NCI-H2196 (cell line): Measurements from ENCODE around the gene NSMF.

Source experiments
- DNase-seq: peaks from one replicate; lab custom pipeline; 2025; ENCODE audit not compliant: unreplicated experiment; lab: John Stamatoyannopoulos, UW

NSMF gene

DNA sequence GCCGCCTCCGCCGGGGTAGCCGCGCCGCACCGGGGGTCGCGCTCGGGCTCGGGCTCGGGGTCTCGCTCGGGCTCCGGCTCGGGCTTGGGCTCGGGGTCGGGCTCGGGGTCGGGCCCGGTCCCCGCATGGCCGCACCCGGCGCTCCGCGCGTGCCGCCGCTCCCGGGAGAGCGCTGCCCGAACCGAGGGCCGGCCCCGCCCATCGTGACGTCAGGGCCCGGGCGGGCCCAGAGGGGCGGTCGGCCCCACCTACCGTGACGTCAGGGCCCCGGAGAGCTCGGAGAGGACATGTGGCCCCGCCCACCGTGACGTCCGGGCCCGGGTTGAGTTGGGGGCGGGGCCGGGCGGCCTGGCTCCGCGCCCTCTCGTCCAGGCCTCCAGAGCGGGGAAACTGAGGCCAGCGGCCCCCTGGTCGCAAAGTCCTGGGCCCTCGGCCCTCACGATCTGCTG is at the start of gene NSMF:
Gene NSMF (minus strand): TSS at position 183 of the 449 bp plus-strand sequence. CDS start 232 bp downstream, outside the sequence.
- peak; percentile 95 for DNase-seq

DNA sequence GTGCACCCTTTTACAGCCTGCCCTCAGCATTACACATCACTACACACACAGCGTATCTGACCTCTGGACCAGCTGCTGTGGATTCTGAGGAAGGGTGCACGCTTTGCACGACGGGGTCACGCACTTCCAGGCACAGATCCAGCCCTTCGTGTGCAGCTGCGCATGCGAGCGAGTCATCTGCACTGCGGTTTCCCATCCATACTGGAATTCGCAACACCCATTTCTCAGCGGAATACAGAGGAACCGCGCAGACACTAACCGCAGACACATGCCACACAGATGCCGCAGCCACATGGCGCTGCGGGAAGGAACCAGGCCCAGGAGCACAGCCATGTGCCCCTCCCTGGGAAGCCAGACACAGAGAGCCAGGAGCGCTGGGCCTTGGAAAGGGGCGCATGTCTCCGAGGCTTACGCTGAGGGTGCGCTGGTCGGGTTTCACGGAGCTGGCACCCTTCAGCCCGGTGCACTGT is 47.6 kb upstream of the NSMF start:
- DNase-seq = no peak

GRCh38 chr9:137506274-137506673 is 47.1 kb upstream of the NSMF start:
- DNase-seq = no peak

GRCh38 chr9:137505421-137506140 is 46.4 kb upstream of the NSMF start:
- no peak for DNase-seq

DNA sequence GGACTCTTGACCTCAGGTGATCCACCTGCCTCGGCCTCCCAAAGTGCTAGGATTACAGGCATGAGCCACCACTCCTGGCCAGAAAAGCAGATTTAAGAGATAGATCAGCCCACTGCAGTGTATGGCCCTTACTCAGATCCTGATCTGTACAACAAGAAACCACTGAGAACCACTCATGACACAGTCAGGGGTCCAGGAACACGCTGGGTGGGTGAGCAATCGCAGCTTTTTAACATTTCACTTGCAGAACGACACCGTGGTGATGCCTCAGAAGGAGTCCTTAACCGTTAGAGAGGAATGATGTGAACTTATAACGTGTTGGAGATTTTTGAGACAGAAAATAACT is 45.3 kb upstream of the NSMF start:
- no peak for DNase-seq

- DNase-seq = no peak
Observed at GRCh38 chr9:137502008-137502911, 43.1 kb upstream of the NSMF start.

DNA sequence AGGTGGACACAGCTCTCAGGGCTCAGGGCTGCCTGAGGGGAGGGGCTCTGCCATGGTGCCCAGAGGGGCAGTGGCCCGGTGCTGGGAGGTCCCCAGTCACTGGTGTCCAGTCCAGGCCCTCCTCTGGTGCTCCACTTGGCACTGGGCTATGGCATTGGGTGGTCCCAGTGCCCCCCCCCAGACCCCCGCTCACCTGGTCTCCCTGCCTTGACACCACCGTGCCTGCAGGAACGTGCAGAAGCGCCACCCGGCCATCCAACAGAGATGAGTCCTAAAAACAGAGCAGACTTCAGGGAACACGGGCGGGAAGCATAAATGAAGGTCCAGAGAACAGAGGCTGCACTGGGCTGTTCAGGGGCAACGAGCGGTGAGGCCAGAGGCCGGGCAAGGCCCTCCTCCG is 42.3 kb upstream of the NSMF start:
- no peak for DNase-seq

DNA sequence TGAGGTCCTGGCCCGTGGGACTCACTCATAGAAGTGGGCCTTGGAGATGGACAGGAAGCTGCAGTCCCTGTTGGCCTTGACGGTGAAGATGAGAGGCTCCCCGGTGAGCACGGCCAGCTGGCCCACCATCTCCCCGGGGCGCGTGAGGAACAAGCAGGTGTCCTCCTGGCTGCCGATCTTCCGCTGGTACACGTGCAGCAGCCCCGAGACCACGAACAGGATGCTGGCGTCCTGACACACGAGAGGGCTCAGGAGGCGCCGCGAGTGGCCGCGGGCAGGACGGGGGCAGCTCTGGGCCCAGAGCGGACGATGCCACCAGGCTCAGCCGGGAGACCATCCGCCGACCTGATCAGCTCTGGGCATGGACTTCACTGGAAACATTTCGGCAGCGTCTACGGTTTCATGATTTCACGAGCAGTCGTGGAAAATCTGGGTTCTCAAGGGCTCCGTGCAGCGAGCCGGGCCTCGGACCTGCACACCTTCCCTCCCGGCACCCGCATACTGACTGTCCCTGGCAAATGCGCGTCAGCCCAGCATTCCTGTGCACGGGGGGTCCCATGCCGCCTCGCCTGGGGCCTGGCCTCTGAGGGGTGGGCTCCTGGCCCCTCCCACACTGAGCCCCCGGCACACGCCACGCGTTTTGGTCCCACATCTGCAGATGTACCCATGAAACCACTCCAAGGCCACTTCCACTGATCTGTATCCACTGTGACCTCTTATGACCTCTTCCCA is 41.7 kb upstream of the NSMF start:
- DNase-seq = no peak

GRCh38 chr9:137499858-137500661 is 40.9 kb upstream of the NSMF start:
- DNase-seq = no peak

GRCh38 chr9:137499416-137499815 is 40.3 kb upstream of the NSMF start:
- no peak for DNase-seq

- DNase-seq = no peak
Observed at GRCh38 chr9:137498720-137499150, 39.6 kb upstream of the NSMF start.

DNA sequence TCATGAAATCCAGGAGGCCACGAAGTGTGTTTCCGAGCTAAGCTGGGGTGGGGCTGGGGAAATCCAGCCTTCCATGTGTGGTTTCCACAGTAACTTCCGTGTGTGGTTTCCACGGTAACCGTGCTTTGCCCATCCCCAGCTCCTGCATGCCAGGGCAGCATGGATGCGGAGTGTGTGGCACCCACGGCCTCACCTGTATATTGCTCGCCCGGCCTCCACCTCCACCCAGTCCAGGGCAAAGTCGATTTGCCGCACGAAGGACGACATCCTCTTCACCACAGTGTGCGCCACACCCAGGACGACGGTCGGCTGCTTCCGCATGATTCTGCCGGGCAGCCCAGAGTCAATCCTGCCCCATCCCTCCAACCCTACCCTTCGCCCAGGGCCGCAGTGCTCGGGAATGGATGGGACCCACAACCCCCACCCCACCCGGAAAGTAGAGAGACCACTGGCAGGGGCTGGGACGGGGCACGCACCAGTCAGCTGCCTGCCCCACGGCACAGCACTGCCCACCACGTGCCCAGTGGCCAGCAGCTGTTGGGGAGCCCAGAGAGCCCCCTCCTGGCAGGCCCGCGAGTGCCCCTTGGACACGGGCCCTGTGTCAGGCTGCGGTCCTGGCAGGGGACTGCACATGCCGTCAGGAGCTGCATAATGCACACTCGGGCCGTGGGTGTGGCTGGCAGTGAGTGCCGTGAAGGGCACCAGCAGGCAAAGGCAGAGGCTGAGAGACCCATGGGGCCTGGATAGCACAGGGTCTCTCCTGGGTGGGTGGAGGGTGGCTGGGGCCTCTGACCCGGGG is 39.0 kb upstream of the NSMF start:
- no peak for DNase-seq

- DNase-seq = no peak
Observed at GRCh38 chr9:137496601-137497375, 37.7 kb upstream of the NSMF start.

GRCh38 chr9:137494550-137495351 is 35.6 kb upstream of the NSMF start:
- DNase-seq = no peak

- no peak for DNase-seq
Observed at GRCh38 chr9:137494104-137494544, 35.0 kb upstream of the NSMF start.

DNA sequence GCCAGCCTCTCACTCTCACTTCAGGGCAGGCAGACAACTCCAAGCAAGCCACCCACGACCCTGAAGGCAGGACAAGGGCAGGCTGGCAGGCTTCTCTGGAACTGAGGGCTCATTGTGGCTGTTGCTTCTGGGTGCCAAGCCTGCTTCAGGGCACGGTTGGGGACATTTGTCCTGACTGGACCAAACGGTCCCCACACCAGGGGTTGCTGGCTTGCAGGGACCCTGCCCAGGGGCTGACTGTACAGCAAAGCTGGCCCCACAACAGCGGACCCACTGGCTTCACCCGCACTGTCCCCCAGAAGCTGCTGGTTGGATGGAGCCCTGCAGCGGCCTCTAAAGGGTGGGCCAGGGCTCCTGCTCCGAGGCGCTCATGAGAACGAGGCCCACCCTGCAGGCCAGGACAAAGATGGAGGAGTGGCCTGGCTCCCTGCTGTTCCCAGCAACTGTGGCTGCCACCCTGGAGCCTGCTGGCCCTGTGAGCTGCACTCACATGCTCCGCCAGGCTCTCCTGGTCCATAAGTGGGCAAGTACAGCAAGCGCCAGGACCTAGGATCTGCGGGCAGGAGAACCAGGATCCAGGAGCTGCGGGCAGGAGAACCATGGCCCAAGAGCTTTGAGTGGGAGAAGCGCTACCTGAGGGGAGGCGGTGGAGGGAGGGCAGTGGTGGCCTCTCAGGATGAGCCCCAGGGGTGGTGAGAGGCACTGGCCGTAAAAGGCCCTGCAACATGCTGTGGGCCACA is 34.4 kb upstream of the NSMF start:
- DNase-seq = no peak
